ENCODE data around the gene TMEM213.

Gene TMEM213

DNA sequence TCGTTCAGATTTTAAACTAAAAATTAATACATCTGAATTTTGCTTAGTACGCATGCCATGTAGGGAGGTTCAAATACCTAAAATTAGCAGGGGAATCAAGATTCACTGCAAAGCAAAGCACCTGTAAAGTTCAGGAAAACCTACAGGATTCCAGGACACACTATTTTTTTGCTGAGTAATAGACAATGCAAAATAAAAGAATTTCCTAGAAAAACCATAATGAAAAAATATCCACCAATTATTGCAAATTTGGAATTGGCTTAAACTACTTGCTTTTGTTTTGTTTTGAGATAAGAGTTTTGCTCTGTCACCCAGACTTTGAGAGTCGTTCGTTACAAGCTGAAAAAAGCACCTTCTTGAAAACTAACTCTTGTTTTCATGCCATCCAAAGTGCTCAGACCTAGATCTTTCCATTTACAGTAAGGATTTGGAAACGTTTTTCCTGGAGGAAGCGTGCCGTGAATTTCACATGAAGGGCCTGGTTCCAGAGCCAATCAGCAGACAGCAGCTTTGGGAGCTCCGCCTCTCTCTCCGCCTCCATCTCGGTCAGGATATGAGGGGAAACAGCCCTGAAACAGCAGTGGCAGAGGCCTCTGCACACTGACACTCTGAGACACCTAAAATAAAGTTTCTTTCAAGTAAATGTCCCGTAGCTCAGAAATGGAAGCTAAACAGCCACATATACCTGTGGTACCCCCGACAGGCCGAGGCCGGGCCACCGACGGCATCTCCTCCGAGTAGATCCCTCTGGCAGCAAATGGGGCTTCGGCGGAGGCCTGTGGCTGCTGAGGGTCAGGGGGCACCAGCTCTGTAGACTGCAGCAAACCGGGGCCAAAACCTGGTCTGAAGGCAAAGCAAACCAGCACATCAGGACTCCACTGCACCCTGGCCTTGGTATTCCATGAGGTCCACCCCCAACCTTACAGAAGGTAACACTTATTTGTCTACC, 46.1 kb downstream of the TMEM213 start:
- no peak for DNase-seq

- no peak for DNase-seq
Observed at GRCh38 chr7:138845711-138846110, 47.9 kb downstream of the TMEM213 start.

GRCh38 chr7:138848056-138848980, 50.5 kb downstream of the TMEM213 start:
- no peak for DNase-seq

DNA sequence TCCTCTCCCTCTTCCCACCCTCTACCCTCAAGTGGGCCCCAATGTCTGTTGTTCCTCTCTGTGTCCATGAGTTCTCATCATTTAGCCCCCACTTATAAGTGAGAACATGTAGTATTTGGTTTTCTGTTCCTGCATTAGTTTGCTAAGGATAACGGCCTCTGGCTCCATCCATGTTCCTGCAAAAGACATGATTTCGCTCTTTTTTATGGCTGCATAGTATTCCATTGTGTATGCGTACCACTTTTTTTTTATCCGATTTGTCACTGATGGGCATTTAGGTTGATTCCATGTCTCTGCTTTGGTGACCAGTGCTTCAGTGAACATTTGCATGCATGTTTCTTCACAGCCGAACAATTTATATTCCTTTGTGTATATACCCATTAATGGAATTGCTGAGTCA, 51.9 kb downstream of the TMEM213 start:
- DNase-seq, result no peak

GRCh38 chr7:138852469-138852868, 54.7 kb downstream of the TMEM213 start:
- DNase-seq, result no peak

GRCh38 chr7:138853448-138853847, 55.7 kb downstream of the TMEM213 start:
- no peak for DNase-seq

GRCh38 chr7:138854115-138854645, 56.4 kb downstream of the TMEM213 start:
- no peak for DNase-seq

GRCh38 chr7:138857728-138858127, 59.9 kb downstream of the TMEM213 start:
- no peak for DNase-seq

- DNase-seq, result no peak
Observed at GRCh38 chr7:138861051-138861450, 63.3 kb downstream of the TMEM213 start.

DNA sequence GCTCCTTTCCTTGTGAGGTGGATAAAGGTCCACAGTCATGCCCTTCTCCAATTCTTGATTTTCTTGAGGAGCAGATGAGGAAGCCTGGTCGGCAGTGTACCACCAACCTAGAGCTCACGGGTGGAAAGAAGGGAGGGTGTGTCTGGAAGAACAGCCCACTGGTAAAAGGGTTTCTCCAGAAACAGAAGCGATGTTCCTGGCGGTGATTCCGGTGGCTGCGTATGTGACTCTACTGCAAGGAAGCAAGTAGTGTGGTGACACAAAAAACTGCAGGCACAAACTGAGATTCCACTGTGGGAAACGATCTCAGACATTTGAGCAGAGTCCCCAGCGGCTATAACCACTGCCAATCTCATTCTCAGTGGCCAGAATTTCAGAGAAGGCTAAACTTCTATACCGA, 66.1 kb downstream of the TMEM213 start:
- no peak for DNase-seq

- no peak for DNase-seq
Observed at GRCh38 chr7:138864667-138865066, 66.9 kb downstream of the TMEM213 start.

- no peak for DNase-seq
Observed at GRCh38 chr7:138865843-138866242, 68.0 kb downstream of the TMEM213 start.

- DNase-seq, result no peak
Observed at GRCh38 chr7:138866353-138866752, 68.6 kb downstream of the TMEM213 start.

GRCh38 chr7:138867744-138868143, 70.0 kb downstream of the TMEM213 start:
- DNase-seq, result no peak

DNA sequence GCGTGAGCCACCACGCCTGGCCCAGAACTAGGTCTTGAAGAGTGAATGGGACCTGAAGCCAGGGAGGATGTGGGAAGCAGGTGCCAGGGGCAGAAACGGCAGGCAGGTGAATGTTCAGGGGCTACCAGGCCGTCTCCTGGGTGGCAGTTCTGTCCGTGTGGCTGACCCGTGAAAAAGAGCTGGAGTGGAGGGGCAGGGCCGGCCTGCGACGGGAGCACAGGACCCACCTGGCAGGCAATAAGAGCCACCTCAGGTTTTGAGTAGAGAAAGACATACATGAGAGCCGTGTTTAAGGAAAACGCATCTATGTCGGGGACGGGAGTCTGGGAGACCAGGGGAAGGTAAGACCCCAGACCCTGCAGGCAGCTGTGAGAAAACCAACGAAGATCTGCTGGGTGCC, 70.9 kb downstream of the TMEM213 start:
- no peak for DNase-seq

- DNase-seq, result no peak
Observed at GRCh38 chr7:138869353-138869752, 71.6 kb downstream of the TMEM213 start.

GRCh38 chr7:138871065-138871813, 73.4 kb downstream of the TMEM213 start:
- no peak for DNase-seq

DNA sequence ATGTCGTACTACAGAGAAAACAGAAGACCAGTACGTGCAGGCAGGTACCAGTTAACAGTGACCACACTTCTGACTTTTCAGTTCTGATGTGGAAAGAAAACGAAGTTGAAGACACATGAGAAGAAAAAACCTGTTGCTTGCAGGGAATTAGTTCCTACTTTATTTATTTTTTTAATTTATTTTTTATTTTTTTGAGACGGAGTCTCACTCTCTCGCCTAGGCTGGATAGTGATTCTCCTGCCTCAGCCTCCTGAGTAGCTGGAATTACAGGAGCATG, 74.0 kb downstream of the TMEM213 start:
- DNase-seq, result no peak

- no peak for DNase-seq
Observed at GRCh38 chr7:138872576-138872975, 74.8 kb downstream of the TMEM213 start.

DNA sequence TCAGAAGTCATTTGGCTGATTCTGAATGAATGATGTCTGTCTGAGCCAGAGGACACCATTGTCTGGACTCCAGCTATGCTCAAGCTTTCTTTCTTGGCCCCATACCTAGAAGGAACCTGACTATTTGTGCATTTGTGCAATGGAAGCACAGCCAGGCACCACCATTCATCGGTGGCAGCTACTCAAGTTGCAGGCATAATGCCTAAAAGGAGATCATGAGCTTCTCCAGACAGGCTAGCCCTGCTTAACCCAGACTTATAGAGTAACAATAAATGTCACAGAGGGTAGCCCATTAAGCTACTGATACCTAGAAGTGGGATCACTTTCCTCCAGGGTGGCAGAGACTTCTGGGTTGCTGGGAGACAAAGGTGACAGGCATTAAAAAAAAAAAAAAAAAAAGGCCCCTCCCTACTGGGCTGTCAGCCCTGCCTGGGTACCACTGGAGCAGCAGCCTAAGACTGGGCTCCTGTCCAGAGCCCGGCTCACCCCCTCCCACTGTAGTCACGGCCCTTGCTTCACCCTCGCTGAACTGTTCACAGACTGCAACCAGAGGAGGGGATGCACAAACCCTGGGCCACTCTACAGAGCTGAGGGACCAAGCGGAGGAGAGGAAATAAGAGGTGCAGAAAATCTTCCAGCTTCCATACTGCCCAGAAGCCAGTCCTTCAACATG, 75.6 kb downstream of the TMEM213 start:
- DNase-seq, result no peak

GRCh38 chr7:138875794-138876193, 78.0 kb downstream of the TMEM213 start:
- DNase-seq, result no peak

DNA sequence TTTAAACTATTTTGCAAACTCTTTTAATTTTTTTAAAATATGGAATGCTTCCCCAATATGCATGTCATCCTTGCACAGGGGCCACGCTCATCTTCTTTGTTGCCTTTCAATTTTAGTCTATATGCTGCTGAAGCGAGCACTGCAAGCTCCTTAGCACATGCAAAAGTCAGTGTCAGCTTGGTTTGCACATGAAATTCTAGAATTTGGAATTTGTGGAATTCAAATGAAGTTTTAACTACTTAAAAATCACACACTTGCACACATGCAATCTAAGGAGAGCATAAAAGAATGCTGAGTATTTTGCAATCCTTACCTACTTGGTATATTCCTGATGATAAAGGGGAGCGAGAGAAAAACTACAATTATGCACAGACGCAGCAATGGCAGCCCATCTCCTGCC, 78.5 kb downstream of the TMEM213 start:
- no peak for DNase-seq

All from NCI-H748 treated with DMSO at 0.1 percent for 48 hours (cell line).